Suprapubic skin (tissue), 4 donors: ENCODE measurements around the gene CDKN2D. TPM values are rescaled to one million over a fixed set of nuclear protein-coding genes. Genes with fewer than 3 reads are reported as not detected.
"Not testable (repeated sequence)": the region's sequence is repeated elsewhere in the genome, so short reads cannot be mapped to it uniquely, and the experiment has no call there.

ENCODE experiments used
- DNase-seq, 2 donors: peaks; one replicate each; pipeline ENCODE4 v3.0.0-alpha.2; 2019; ENCODE audit warnings: low spot score in 2 of 2
- H3K27ac ChIP-seq: fragments of 200-600 bp; sonication (generic); one replicate; pipeline ENCODE4 v1.5.1; 2019
- H3K27me3 ChIP-seq: fragments of 200-600 bp; sonication (generic); one replicate; pipeline ENCODE4 v1.5.1; 2019
- H3K36me3 ChIP-seq: fragments of 200-600 bp; sonication (generic); one replicate; pipeline ENCODE4 v1.5.1; 2019
- H3K4me1 ChIP-seq: fragments of 200-600 bp; sonication (generic); one replicate; pipeline ENCODE4 v1.5.1; 2019
- H3K4me3 ChIP-seq: fragments of 200-600 bp; sonication (generic); one replicate; pipeline ENCODE4 v1.5.1; 2019; ENCODE audit warnings: mild to moderate bottlenecking
- H3K9me3 ChIP-seq: fragments of 200-600 bp; sonication (generic); one replicate; pipeline ENCODE4 v1.5.1; 2019
- EP300 ChIP-seq: sonication (generic); formaldehyde crosslinking; IDR thresholded peaks from one replicate; pipeline ENCODE4 v1.6.1; 2017; ENCODE audit warnings: antibody characterized with exemption
- POLR2A ChIP-seq, 2 donors: fragments of 450-650 bp; IDR thresholded peaks; one replicate each; pipeline ENCODE4 v1.6.1; 2017; ENCODE audit warnings: antibody characterized with exemption in 2 of 2, mild to moderate bottlenecking in 2 of 2, moderate library complexity in 2 of 2
- POLR2AphosphoS5 ChIP-seq, 3 donors: sonication (generic); formaldehyde crosslinking; IDR thresholded peaks; one replicate each; pipeline ENCODE4 v1.6.1; 2017; ENCODE audit warnings: antibody characterized with exemption in 3 of 3
- WGBS: methylation state at CpG from one replicate; pipeline ENCODE4 v1.1.5; 2018; 5-methylcytosine and 5-hydroxymethylcytosine counted together
- total RNA-seq, 4 donors: library from RNA; depleted of rRNA; stranded (reverse); fragments of >200 nt; gene quantifications; one replicate each; pipeline ENCODE4 v1.1.0, GENCODE V29; 2016
- TF ChIP-seq, protein P1 (sequence below), 2 donors: fragments of 200-600 bp in 1 of 2; fragments of 450-650 bp in 1 of 2; sonication (generic) in 1 of 2; IDR thresholded peaks; one replicate each; pipeline ENCODE4 v1.5.1; 2016 to 2019; ENCODE audit warnings: antibody characterized with exemption in 2 of 2, mild to moderate bottlenecking in 1 of 2, moderate library complexity in 1 of 2

The CDKN2D gene
- total RNA-seq, 4 donors from 2014 or later: 8.9 to 11.6 (median 10.3) TPM

DNA sequence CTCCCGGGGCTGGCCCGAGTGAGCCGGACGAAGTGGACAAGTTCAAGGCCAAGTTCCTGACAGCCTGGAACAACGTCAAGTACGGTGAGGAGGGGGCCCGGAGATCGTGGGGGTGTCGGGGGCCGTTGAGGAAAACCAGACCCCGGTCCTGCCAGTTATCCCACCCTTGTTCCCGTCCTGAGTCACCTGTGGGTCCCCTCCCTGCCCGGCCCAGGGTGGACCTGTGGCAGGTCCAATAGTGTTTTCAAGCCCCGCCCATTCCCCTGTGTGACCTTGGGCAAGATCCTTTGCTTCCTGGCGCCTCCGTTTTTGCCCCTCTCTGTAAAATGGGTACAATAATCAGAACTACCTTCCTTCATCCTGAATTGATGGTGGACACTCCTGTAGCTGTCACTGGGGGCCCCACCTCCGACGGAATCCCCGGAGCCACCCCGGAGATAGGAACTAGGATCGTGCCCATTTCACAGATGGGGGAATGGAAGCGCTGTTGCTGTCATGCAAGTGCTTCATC is 24.5 kb downstream of the CDKN2D start:
- H3K27ac ChIP-seq: peak overlapping the region; percentile 92
- 13% methylated on average over 13 of the region's 22 CpGs for WGBS
- no peaks in the 10 kb centered on the region for H3K9me3 ChIP-seq
- no peak for TF ChIP-seq EP300
- TF ChIP-seq, protein P1, sequence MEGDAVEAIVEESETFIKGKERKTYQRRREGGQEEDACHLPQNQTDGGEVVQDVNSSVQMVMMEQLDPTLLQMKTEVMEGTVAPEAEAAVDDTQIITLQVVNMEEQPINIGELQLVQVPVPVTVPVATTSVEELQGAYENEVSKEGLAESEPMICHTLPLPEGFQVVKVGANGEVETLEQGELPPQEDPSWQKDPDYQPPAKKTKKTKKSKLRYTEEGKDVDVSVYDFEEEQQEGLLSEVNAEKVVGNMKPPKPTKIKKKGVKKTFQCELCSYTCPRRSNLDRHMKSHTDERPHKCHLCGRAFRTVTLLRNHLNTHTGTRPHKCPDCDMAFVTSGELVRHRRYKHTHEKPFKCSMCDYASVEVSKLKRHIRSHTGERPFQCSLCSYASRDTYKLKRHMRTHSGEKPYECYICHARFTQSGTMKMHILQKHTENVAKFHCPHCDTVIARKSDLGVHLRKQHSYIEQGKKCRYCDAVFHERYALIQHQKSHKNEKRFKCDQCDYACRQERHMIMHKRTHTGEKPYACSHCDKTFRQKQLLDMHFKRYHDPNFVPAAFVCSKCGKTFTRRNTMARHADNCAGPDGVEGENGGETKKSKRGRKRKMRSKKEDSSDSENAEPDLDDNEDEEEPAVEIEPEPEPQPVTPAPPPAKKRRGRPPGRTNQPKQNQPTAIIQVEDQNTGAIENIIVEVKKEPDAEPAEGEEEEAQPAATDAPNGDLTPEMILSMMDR (IDR thresholded peaks at IDR 0.05): no peak
- no peak for TF ChIP-seq POLR2AphosphoS5 (IDR thresholded peaks at IDR 0.05)
- no peak for TF ChIP-seq POLR2A (IDR thresholded peaks at IDR 0.05)
- DNase-seq: peak in 1 of 2 donors; percentile 74
- H3K4me1 ChIP-seq: peaks cover 30% of the 10 kb centered on the region
- H3K36me3 ChIP-seq: peaks cover 23% of the 10 kb centered on the region
- H3K27me3 ChIP-seq: no peaks in the 10 kb centered on the region
- H3K4me3 ChIP-seq: peak overlapping the region; percentile 96

DNA sequence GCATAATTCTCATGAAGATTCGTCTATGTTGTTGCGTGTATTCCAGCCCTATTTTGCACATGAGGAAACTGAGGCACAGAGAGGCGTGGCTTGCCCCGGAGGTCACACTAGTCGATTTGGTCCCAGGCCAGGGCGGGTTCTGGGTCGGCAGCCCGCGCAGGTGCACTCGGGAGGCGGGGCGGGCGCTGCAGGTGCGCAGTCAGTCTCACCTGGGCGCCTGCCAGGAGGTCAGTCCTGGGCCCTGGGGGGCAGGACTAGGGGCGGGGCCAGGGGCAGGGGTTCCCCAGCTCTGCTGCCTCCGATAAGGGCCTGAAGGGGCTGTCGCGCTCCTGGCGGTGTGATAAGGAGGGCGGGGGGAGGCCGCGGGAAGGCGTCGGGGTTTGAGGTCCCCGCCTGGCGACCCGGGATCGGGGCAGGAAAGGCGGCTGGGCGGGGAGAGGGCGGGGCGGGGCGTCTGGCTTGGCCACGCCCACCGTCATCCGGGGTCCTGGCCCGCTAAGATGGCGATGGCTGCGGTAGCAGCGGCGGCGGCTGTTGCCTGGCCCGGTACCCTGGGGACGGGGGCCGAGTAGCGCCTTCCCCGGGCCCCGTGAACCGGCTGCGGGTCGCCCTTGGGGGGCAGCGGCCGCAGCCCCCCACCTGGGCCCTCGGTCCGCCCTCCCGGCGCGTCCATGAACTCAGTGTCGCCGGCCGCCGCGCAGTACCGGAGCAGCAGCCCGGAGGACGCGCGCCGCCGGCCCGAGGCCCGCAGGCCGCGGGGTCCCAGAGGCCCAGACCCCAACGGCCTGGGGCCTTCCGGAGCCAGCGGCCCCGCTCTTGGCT is 25.1 kb downstream of the CDKN2D start, which contains the start of gene ATG4D:
ATG4D (plus strand) TSS at position 485 of the 822 bp plus-strand sequence; CDS start at position 672, 187 bp downstream.
- peak within 1 kb of the TSS; percentile 92 for H3K27ac ChIP-seq
- peaks cover 30% of the 10 kb centered on the region for H3K4me1 ChIP-seq
- 2% methylated on average over 30 of the region's 79 CpGs for WGBS
- peak within 1 kb of the TSS; percentile 96 for H3K4me3 ChIP-seq
- no peaks in the 10 kb centered on the region for H3K27me3 ChIP-seq
- peaks cover 16% of the 10 kb centered on the region for H3K36me3 ChIP-seq
- no peak for TF ChIP-seq EP300
- peak in 1 of 2 donors; percentile 40 for TF ChIP-seq POLR2A (IDR thresholded peaks at IDR 0.05)
- no peak for TF ChIP-seq POLR2AphosphoS5 (IDR thresholded peaks at IDR 0.05)
- TF ChIP-seq, protein P1 (IDR thresholded peaks at IDR 0.05): no peak
- no peaks in the 10 kb centered on the region for H3K9me3 ChIP-seq
- peak in 1 of 2 donors; percentile 88 for DNase-seq

DNA sequence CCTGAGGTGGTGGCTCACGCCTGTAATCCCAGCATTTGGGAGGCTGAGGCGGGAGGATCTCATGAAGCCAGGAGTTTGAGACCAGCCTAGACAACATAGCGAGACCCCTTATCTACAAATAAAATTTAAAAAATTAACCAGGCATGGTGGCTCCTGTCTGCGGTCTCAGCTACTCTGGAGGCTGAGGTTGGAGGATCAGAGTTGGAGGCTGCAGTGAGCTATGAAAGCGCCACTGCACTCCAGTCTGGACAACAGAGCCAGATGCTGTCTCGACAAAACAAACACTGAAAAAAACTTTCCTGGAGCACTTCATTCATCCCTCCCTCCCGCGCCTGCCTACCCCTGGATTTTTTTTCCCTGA is 25.7 kb downstream of the CDKN2D start:
- no peak overlapping the region for H3K27ac ChIP-seq
- peaks cover 11% of the 10 kb centered on the region for H3K36me3 ChIP-seq
- H3K4me1 ChIP-seq: peaks cover 30% of the 10 kb centered on the region
- 49% methylated on average over 8 of the region's 8 CpGs for WGBS
- H3K9me3 ChIP-seq: no peaks in the 10 kb centered on the region
- TF ChIP-seq POLR2AphosphoS5 (IDR thresholded peaks at IDR 0.05) (no peak), POLR2A (IDR thresholded peaks at IDR 0.05) (no peak), EP300 (no peak)
- TF ChIP-seq, protein P1 (IDR thresholded peaks at IDR 0.05): no peak
- peak overlapping the region; percentile 96 for H3K4me3 ChIP-seq
- H3K27me3 ChIP-seq: no peaks in the 10 kb centered on the region
- DNase-seq: no peak

DNA sequence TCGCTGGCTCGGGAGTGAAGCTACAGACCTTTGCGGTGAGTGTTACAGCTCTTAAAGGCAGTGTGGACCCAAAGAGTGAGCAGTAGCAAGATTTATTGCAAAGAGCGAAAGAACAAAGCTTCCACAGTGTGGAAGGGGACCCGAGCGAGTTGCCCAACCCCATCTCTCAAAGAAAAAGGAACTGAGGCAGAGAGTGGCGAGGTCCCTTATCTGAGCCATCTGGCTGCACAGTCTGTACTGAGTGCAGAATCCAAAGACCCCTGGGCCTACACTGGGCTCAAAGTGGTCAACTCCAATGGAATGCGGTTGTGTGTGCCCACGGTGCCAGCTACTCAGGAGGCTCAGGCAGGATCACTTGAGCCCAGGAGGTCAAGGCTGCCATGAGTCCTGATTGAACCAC is 29.8 kb downstream of the CDKN2D start:
- H3K36me3 ChIP-seq, H3K9me3 ChIP-seq, DNase-seq, H3K4me3 ChIP-seq, H3K27ac ChIP-seq, H3K27me3 ChIP-seq: not testable (repeated sequence)
- peaks cover 11% of the 10 kb centered on the region for H3K4me1 ChIP-seq
- 60% methylated on average over 7 of the region's 9 CpGs for WGBS

DNA sequence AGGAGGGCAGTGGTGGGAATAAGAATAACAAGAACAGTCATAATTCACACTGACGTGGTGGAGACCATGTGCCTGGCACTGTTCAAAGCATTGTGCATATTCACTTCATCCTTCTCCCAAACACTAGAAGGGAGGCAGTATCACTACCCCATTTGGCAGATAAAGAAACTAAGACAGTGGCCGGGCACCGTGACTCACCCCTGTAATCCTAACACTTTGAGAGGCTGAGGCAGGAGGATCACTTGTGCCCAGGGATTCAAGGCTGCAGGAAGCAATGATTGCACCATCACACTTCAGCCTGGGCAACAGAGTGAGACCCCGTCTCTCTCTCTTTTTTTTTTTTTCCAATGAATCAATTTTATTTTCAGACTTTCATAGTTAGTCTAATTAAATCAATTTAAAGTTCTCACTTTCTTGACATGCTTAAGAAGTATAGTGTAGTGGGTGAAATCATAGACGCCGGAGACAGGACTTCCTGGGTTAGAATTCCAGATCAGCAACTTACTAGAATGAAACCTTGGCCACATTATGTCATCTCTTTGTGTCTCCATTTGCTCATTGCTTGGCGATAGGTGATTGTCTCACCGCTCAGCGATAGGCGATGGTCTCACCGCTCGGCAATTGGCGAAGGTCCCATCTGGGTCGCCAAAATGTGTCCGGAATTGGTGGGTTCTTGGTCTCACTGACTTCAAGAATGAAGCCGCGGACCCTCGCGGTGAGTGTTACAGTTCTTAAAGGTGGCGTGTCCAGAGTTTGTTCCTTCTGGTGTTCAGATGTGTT is 30.4 kb downstream of the CDKN2D start:
- no peak overlapping the region for H3K27ac ChIP-seq
- H3K9me3 ChIP-seq: no peaks in the 10 kb centered on the region
- no peaks in the 10 kb centered on the region for H3K36me3 ChIP-seq
- TF ChIP-seq EP300 (no peak), POLR2A (IDR thresholded peaks at IDR 0.05) (no peak), POLR2AphosphoS5 (IDR thresholded peaks at IDR 0.05) (no peak)
- TF ChIP-seq, protein P1 (IDR thresholded peaks at IDR 0.05): no peak
- peaks cover 10% of the 10 kb centered on the region for H3K4me1 ChIP-seq
- no peak overlapping the region for H3K4me3 ChIP-seq
- H3K27me3 ChIP-seq: no peaks in the 10 kb centered on the region
- DNase-seq: no peak
- WGBS: 80% methylated on average over 20 of the region's 20 CpGs
